ENCODE measurements around the gene CNNM1.

The CNNM1 gene

GRCh38 chr10:99337901-99338300 lies 8.7 kb downstream of the CNNM1 start:
- no peak for DNase-seq

DNA sequence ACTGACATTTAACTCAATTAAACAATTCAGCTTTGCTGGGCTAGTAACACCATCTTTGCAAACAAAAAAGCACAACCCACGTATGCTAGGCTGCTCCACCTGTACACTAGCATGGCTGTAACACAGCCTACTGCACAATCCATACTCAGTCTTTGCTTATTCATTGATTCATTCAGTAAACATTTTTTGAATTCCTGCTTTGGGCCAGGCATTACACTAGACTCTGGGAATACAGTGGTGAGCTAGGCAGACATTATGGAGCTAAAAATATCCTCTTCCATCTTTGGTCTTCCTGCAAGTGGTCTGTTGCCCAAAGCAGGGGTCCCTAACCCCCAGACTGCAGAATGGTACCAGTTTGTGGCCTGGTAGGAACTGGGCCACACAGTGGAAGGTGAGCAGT lies 9.9 kb downstream of the CNNM1 start:
- no peak for DNase-seq

DNA sequence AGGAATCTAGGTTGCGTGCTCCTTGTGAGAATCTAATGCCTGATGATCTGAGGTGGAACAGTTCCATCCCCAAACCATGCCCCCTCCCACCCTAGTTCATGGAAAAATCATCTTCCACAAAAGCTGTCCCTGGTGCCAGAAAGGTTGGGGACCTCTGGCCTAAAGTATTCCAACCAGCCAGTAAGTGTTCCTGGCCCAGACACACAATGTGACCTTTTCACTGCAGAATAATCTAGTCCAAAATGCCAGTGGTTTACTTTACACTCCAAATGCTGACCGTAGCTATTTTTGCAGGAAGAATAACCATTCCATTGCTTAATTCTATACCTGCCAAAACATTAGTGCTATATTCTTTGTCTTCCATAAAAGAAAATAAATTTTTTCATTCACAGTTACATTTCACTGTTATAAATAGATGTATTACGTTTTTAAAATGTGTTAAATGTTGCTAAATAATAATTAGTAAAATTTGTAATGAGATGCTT lies 10.4 kb downstream of the CNNM1 start:
- DNase-seq: no peak

GRCh38 chr10:99340650-99341049 lies 11.5 kb downstream of the CNNM1 start:
- DNase-seq: no peak

DNA sequence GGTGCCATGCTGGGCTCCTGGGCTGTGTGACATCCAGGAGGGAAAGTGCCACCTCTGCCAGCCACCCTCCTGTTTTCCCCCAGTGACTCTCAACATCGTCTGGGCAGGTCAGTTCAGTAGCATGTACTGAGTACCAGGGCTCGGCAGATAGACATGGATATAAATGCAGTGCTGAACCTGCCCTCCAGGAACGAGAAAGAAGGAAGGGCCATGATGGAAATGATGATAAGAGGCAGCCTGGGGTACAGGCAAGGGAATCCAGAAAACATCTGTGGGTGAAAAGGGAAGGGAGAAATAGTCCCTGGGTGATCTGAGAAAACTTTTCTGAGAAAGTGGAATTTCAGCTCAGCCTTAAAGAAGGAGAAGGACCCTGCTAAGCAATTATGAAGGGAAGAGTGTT lies 12.1 kb downstream of the CNNM1 start:
- DNase-seq: no peak

DNA sequence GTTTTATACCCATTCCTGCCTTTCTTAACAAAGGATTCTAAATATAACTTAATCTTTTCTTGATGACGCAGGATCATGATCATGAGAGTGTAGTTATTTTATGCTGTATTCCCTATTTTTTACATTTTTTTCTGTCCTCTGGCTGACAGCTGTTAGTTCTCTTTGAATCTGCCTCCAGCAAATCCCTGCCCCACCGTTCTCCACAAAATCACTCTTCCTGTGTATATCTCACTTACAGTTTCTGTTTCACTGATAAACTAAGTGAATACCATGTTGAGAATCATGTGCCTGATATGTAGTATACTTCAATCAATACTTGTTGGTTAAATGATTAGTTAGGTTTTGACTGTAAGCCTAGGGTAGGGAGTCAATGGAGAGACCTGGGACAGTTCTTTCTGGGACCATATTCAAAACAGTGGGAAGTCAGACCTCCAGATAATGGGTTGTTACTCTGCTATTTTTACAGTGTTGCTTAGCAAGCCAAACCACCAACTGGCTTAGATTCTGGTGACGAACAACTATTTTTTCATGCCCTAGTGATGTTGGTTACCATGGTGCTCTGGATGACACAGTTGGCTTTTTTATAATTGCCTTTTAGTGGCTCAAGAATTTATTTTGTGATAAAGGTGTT lies 12.8 kb downstream of the CNNM1 start:
- DNase-seq: no peak

GRCh38 chr10:99343262-99343661 lies 14.1 kb downstream of the CNNM1 start:
- no peak for DNase-seq

- no peak for DNase-seq
Observed at GRCh38 chr10:99344715-99345114, 15.6 kb downstream of the CNNM1 start.

DNA sequence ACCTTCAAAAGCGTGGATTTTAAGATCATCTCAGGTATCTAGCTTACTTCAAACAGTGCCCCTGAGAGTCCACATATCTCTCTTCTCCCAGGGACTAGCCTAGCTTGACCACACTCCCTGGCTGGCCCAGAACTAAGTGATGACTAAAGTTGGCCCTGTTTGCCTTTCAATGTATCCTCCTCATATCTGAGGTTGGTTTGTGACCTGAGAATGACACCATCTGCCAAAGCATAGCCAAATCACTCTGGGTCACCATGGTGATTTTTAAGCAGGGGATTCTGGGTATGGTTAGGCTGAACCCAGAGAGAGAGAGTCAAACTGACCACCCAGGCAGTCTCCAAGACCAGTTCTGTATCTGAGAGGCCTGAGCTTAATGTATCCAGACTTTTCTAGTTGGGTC lies 16.2 kb downstream of the CNNM1 start:
- DNase-seq: no peak

DNA sequence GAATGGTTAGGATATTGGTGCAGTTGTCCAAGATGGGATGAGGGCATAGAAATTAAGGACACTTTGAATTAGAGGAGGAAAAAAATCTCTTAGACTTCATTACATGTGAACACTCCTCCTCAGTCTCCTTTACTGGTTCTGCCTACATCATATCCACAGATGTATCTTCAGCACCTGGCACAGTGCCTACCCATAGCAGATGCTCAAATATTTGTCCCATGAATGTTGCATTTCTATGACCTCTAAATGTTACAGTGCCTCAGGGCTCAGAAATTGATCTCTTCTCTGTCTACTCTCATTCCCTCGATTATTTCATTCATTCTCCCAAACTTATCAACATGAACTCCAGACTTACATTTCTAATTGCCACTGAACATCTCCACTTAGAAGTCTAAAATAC lies 17.1 kb downstream of the CNNM1 start:
- no peak for DNase-seq

DNA sequence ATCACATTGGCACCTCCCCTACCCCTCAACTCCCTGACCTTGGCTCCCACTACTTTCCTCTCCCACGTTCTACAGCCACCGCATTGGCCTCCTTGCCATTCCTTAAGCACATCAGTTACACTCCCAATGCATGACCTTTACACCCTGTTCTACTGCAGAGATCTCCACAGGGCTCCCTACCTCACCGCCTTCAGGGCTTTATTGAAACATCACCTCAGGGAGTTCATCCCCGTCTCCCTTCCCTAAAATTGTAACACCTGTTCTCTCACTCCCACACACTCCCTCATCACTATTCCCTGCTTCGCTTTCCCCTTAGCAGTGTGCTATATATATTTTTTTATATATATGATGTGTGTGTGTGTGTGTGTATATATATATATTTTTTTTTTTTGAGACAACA lies 18.5 kb downstream of the CNNM1 start:
- DNase-seq: no peak

- no peak for DNase-seq
Observed at GRCh38 chr10:99353182-99353581, 24.0 kb downstream of the CNNM1 start.

- DNase-seq: no peak
Observed at GRCh38 chr10:99357691-99358090, 28.5 kb downstream of the CNNM1 start.

- DNase-seq: no peak
Observed at GRCh38 chr10:99358101-99358500, 28.9 kb downstream of the CNNM1 start.

DNA sequence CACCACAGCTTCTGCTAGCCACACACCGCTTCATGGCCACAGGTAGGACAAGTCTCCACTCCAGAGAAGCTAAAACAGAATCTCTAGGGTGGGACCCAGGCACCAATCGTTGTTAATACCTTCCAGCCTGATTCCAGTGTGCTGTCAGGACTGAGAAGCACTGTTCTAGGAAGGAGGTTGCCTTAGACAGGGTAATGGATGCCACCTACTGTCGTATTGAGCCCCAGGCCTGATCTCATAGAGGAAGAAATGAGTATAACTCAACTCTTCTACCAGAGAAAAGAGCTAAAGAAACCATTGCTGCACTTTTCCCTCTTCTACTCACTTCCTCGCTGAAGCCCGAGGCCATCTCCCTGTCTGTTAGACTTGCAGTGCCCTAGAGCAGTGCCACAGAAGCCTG lies 31.8 kb downstream of the CNNM1 start:
- no peak for DNase-seq

- no peak for DNase-seq
Observed at GRCh38 chr10:99364125-99364524, 35.0 kb downstream of the CNNM1 start.

- no peak for DNase-seq
Observed at GRCh38 chr10:99365311-99365710, 36.2 kb downstream of the CNNM1 start.

DNA sequence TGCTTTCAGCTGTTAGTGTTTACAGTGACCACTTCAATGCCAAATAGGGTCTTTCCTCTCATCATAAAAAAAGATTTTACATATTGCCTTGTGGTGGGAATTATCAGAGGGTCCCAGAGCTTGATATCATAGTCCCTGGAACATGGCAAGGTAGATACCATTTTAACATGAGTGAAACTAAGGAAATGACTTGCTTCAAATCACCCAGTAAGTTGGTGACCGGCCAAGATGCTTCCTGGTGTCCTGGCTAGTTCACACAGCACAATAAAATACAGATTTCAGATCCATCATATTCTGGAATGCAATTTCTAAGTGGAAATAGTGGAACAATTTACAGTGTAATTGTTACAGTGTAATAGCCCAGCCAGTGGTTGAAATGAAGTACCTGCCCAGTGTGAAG lies 36.6 kb downstream of the CNNM1 start:
- DNase-seq: no peak

DNA sequence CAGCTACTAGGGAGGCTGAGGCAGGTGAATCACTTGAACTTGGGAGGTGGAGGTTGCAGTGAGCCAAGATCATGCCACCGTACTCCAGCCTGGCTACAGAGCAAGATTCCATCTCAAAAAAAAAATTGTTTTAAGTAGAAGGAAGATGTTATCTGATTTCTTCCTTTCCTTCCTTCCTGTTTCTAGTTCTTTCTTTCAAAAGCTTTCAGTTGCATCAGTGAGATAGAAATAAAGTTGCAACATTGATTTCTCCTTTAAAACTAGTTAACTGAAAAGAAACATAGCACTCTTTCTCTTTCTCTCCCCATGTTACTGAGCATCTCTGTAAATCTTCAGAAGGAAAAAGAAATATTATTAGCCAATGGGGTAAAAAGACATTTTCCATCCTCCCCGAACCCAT lies 37.5 kb downstream of the CNNM1 start:
- no peak for DNase-seq

DNA sequence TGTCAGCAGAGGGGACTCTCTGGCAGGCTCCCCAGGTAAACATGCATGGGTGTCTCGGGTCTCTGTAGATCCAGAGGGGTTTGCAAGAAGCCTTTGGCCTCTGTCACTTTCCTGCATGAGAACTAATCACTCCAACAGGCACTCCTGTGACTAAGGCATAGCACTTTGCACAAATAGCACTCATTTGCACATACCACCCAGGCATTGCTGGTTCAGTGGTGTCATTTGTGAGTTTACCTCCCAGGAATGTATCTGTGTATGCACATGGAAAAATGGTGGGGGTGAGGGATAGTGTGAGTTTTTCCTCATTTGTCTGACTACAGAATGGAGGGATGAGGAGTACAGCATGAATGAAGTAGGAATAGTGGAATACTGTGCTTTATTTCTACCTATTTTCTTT lies 39.5 kb downstream of the CNNM1 start:
- no peak for DNase-seq

GRCh38 chr10:99369126-99369525 lies 40.0 kb downstream of the CNNM1 start:
- no peak for DNase-seq

DNA sequence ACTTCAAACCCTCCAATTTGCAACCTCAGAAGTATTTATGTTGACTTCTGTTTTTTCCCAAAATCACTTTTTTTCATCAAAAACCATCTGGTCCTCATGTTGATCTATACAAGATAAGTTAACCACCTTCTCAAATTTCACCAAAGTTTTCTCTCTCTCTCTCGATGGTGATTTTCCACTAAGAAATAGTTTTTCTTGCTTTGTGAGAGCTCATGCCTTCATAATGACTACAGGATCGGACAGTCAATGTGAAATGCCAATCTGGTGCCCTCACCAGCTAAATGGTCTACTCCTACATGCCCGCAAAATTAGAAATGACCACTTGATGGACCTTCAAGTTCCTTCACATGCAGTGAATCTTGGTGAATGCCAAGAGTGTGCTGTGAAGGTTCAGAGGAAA lies 40.4 kb downstream of the CNNM1 start:
- no peak for DNase-seq

- no peak for DNase-seq
Observed at GRCh38 chr10:99370993-99371392, 41.8 kb downstream of the CNNM1 start.

GRCh38 chr10:99372546-99373271 lies 43.6 kb downstream of the CNNM1 start:
- no peak for DNase-seq

- no peak for DNase-seq
Observed at GRCh38 chr10:99374526-99374925, 45.4 kb downstream of the CNNM1 start.
